ENCODE measurements around the gene PPP1R1B.

DNA sequence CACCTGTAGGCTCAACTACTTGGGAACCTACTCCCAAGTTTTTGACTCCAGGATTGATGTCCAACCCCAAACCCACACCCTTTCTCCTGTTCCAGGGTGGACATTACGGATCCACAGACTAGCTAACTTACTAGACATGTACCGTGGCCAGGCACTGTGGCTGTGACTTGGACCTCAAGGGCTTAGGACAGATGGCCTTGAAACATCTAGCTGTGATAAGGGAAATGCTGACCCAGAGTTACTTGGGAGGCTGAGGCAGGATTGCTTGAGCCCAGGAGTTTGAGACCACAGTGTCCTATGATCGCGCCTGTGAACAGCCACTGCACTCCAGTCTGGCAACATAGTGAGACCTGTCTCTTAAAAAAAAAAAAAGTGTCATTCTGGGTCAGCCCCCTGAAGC, 14.3 kb downstream of the PPP1R1B start:
- TF ChIP-seq, protein P1, sequence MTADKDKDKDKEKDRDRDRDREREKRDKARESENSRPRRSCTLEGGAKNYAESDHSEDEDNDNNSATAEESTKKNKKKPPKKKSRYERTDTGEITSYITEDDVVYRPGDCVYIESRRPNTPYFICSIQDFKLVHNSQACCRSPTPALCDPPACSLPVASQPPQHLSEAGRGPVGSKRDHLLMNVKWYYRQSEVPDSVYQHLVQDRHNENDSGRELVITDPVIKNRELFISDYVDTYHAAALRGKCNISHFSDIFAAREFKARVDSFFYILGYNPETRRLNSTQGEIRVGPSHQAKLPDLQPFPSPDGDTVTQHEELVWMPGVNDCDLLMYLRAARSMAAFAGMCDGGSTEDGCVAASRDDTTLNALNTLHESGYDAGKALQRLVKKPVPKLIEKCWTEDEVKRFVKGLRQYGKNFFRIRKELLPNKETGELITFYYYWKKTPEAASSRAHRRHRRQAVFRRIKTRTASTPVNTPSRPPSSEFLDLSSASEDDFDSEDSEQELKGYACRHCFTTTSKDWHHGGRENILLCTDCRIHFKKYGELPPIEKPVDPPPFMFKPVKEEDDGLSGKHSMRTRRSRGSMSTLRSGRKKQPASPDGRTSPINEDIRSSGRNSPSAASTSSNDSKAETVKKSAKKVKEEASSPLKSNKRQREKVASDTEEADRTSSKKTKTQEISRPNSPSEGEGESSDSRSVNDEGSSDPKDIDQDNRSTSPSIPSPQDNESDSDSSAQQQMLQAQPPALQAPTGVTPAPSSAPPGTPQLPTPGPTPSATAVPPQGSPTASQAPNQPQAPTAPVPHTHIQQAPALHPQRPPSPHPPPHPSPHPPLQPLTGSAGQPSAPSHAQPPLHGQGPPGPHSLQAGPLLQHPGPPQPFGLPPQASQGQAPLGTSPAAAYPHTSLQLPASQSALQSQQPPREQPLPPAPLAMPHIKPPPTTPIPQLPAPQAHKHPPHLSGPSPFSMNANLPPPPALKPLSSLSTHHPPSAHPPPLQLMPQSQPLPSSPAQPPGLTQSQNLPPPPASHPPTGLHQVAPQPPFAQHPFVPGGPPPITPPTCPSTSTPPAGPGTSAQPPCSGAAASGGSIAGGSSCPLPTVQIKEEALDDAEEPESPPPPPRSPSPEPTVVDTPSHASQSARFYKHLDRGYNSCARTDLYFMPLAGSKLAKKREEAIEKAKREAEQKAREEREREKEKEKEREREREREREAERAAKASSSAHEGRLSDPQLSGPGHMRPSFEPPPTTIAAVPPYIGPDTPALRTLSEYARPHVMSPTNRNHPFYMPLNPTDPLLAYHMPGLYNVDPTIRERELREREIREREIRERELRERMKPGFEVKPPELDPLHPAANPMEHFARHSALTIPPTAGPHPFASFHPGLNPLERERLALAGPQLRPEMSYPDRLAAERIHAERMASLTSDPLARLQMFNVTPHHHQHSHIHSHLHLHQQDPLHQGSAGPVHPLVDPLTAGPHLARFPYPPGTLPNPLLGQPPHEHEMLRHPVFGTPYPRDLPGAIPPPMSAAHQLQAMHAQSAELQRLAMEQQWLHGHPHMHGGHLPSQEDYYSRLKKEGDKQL (CRISPR knock-in tag; IDR thresholded peaks at IDR 0.05; ENCODE audit: borderline replicate concordance) = no peak
- TF ChIP-seq TCF7 (IDR thresholded peaks at IDR 0.05; ENCODE audit: borderline replicate concordance) (no peak), RFX7 (CRISPR knock-in tag; IDR thresholded peaks at IDR 0.05) (no peak), CHD2 (IDR thresholded peaks at IDR 0.05; ENCODE audit: low read depth, low read length) (no peak), BDP1 (IDR thresholded peaks at IDR 0.05; ENCODE audit: insufficient read depth, insufficient read length) (no peak), ZNF354B (CRISPR knock-in tag; IDR thresholded peaks at IDR 0.05) (no peak), POLR2A (conservative IDR thresholded peaks at IDR 0.05) (no peak)
- TF ChIP-seq, protein P2, sequence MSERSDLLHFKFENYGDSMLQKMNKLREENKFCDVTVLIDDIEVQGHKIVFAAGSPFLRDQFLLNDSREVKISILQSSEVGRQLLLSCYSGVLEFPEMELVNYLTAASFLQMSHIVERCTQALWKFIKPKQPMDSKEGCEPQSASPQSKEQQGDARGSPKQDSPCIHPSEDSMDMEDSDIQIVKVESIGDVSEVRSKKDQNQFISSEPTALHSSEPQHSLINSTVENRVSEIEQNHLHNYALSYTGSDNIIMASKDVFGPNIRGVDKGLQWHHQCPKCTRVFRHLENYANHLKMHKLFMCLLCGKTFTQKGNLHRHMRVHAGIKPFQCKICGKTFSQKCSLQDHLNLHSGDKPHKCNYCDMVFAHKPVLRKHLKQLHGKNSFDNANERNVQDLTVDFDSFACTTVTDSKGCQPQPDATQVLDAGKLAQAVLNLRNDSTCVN (CRISPR knock-in tag; IDR thresholded peaks at IDR 0.05) = no peak
- TF ChIP-seq, protein P3, sequence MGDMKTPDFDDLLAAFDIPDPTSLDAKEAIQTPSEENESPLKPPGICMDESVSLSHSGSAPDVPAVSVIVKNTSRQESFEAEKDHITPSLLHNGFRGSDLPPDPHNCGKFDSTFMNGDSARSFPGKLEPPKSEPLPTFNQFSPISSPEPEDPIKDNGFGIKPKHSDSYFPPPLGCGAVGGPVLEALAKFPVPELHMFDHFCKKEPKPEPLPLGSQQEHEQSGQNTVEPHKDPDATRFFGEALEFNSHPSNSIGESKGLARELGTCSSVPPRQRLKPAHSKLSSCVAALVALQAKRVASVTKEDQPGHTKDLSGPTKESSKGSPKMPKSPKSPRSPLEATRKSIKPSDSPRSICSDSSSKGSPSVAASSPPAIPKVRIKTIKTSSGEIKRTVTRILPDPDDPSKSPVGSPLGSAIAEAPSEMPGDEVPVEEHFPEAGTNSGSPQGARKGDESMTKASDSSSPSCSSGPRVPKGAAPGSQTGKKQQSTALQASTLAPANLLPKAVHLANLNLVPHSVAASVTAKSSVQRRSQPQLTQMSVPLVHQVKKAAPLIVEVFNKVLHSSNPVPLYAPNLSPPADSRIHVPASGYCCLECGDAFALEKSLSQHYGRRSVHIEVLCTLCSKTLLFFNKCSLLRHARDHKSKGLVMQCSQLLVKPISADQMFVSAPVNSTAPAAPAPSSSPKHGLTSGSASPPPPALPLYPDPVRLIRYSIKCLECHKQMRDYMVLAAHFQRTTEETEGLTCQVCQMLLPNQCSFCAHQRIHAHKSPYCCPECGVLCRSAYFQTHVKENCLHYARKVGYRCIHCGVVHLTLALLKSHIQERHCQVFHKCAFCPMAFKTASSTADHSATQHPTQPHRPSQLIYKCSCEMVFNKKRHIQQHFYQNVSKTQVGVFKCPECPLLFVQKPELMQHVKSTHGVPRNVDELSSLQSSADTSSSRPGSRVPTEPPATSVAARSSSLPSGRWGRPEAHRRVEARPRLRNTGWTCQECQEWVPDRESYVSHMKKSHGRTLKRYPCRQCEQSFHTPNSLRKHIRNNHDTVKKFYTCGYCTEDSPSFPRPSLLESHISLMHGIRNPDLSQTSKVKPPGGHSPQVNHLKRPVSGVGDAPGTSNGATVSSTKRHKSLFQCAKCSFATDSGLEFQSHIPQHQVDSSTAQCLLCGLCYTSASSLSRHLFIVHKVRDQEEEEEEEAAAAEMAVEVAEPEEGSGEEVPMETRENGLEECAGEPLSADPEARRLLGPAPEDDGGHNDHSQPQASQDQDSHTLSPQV (IDR thresholded peaks at IDR 0.05) = no peak
- TF ChIP-seq, protein P4, sequence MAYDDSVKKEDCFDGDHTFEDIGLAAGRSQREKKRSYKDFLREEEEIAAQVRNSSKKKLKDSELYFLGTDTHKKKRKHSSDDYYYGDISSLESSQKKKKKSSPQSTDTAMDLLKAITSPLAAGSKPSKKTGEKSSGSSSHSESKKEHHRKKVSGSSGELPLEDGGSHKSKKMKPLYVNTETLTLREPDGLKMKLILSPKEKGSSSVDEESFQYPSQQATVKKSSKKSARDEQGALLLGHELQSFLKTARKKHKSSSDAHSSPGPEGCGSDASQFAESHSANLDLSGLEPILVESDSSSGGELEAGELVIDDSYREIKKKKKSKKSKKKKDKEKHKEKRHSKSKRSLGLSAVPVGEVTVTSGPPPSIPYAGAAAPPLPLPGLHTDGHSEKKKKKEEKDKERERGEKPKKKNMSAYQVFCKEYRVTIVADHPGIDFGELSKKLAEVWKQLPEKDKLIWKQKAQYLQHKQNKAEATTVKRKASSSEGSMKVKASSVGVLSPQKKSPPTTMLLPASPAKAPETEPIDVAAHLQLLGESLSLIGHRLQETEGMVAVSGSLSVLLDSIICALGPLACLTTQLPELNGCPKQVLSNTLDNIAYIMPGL (CRISPR knock-in tag; IDR thresholded peaks at IDR 0.05) = no peak
